ENCODE measurements around the gene CRAT.
A peak's percentile ranks its signal among the peaks of the same experiment; 100 is the strongest.
"Not testable (repeated sequence)": the region's sequence is repeated elsewhere in the genome, so short reads cannot be mapped to it uniquely, and the experiment has no call there.

The CRAT gene

DNA sequence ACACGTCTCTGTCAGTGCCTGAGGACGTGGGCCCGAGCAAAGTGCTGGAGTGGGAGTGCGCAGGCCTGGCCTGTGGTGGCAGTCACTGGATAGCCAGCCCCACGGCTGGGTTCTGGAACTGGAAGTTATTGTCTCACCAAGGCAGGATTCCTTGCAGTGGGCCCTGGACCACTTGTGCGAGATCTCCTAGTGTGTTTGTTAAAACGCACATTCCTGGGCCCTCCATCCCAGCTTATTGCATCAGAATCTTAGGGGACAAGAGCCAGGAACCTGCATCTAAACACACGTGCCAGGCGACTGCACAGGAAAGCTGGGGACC lies 27.5 kb upstream of the CRAT start:
- DNase-seq = no peak

DNA sequence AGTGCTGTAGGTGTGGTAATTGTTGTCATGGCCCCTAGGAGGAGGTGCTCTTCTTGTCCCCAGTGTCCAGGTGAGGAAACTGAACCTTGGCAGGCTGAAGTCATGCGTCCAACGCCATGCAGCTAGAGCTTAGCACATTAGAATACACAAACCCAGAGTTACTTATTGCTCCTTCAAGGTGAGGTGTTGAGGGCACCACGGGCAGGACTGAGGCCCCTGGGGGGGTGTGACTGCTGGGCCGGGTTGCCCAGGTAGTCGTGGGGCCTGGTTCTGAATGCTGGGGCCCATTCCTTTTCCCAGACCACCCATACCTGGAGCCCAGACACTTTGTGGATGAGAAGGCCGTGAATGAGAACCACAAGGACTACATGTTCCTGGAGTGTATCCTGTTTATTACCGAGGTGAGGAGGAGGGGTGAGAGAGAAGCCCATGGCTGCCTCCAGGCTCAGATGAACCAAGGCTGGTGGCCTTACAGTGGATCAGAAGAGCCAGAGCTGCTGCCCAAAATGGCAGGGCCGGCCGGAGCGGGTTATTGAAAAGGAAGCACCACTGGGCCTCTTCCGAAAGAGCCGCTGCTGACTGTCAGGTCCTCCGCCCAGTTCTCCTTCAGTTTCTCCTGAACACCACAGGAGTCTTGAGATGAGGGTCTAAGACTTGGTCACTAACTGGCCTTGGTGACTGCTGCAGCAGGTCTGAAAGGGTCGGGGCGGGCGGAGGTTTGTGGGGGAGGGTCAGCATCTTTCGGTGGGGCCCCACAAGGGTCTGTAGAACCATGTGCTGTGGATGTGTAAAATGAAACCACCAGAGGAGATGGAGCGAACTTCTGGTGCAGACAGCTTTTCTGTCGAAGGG lies 26.9 kb upstream of the CRAT start:
- no peak for DNase-seq

DNA sequence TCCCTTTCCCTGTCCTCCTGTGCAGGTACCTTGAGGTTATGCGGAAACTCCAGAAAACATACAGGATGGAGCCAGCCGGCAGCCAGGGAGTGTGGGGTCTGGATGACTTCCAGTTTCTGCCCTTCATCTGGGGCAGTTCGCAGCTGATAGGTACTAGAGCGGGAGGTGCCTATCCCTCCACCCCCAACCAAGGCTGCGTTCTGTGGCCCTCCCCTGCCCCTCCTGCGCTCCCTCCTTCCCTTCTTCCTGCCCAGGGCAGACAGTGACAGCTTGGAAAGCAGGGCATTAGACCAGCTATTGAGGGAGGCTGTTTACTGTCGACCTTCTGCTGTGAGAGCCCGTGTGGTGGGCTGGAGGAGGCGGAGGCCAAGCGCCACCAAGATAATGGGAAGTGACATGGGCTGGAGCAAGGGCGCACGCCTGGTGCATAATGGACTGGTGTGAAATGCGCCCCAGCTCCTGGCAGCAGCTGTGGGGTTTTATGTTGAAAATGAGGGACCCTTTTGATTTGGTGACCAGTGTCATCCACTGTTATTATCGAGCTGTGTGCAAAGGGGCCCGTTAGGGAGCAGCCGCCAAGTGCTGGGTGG lies 25.9 kb upstream of the CRAT start:
- no peak for DNase-seq

DNA sequence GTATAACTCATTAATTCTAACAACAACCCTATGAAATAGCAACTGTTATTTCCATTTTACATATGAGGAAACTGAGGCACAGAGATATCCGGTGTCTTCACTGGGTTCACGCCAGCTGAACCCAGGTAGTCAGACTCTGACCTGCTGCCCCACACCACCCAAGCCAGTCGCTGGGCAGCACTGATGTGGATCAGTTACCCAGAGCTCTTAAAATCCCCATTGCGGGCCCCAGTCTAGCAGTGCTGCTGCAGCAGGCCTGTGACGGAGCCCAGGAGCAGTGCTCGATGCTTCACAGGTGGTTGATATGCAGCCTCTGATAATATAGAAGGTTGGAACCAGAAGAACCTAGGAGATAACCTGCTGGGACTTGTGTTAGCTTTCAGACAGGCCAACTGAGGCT lies 24.9 kb upstream of the CRAT start:
- no peak for DNase-seq

DNA sequence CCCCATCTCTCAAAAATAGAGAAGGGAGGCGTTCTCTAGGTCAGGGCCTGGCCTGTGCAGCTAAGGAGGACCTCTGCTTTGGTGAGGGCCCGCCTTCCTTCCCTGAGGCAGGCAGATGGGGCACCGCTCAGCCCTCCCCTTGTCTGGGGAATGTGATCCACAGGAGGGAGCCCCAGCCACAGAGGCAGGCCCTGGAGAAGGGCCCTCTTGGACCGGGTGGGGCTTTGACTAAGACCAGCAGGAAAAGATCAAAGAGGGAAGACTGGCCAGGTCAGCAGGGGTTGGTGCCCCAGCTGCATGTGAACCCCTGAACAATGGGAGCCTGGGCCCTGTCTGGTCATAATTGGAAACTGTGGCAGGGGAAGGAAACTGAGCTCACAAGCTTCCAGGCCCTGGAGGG lies 22.5 kb upstream of the CRAT start:
- no peak for DNase-seq

DNA sequence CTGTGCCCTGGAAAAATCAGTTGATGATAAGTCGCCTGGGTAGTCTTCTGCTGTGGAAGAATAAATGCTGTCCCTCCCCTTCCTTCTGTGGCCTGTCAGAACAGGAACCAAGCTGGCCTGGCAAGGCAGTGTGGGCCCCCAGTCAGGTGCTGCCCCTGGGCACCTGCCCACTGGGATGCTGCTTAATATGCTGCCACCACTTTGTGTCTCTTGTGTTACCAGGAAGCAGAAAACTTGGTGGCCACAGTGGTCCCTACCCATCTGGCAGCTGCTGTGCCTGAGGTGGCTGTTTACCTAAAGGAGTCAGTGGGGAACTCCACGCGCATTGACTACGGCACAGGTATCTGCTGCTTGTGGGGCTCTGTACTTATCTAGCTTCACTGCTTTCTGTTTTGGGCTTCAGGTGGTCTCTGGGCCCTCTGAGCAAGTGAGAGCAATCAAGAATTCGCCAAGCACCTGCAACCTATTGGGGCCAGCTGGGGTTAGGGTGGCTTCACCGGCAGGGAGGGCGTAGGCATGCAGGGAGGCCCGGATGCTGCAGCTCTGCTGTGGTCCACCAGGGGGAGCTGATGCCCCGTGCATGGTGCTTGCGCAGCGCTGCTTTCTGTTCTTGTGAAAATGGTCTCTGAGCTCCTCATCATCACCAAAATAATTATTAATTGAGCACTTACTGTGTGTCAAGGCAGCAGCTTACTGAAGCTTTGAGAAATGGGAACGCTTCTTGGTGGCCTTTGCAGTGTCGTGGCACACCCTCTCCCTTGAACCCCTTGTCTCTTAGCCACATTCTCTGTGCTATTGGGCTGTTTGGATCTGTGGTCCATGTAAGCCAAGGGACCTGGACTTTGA lies 20.9 kb upstream of the CRAT start:
- no peak for DNase-seq

DNA sequence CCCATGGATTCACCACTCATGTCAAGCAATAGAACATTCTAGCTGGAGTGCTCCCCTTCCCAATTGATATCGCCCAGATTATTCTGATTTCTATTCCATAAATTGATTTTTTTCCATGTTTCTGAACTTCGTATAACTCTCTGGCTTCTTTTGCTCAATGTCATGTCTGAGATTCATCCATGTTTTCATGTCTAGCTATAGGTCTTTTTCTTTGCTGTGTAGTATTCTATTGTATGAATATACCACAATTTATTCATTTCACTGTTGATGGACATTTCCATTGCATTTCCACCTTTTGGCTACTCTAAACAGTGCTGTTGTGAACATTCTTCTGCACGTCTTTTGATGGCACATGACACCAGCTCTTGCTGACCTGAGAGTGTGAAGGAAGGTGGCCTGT lies 20.2 kb upstream of the CRAT start:
- DNase-seq = no peak

DNA sequence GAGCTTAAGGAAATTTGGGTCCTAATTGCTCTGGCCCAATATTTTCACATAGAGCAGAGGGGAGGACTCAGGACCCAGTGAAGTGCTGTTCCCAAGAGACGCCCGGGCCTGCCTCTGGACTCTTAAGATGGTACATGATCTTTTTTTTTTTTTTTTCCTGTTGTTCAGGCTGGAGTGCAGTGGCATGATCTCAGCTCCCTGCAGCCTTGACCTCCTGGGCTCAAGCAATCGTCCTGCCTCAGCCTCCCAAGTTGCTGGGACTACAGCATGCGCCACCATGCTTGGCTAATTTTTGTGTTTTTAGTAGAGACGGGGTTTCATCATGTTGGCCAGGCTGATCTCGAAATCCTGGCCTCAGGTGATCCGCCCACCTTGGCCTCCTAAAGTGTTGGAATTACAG lies 19.7 kb upstream of the CRAT start:
- DNase-seq = not testable (repeated sequence)

DNA sequence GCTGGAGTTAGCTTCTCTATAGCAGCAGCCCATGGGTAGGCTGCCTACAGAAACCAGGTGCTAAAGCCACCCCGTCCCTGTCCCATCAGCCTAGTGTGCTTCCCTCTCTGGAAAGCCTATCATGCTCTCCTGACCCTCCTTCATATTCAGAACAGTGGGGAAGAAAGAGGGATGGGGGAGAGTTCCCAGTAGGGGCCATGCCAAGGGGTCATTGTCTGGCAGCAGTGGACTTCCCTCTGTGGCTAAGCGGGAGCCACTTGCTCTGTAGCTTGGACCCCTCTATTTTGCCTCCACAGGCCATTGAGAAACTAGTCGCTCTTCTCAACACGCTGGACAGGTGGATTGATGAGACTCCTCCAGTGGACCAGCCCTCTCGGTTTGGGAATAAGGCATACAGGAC lies 18.1 kb upstream of the CRAT start:
- no peak for DNase-seq

DNA sequence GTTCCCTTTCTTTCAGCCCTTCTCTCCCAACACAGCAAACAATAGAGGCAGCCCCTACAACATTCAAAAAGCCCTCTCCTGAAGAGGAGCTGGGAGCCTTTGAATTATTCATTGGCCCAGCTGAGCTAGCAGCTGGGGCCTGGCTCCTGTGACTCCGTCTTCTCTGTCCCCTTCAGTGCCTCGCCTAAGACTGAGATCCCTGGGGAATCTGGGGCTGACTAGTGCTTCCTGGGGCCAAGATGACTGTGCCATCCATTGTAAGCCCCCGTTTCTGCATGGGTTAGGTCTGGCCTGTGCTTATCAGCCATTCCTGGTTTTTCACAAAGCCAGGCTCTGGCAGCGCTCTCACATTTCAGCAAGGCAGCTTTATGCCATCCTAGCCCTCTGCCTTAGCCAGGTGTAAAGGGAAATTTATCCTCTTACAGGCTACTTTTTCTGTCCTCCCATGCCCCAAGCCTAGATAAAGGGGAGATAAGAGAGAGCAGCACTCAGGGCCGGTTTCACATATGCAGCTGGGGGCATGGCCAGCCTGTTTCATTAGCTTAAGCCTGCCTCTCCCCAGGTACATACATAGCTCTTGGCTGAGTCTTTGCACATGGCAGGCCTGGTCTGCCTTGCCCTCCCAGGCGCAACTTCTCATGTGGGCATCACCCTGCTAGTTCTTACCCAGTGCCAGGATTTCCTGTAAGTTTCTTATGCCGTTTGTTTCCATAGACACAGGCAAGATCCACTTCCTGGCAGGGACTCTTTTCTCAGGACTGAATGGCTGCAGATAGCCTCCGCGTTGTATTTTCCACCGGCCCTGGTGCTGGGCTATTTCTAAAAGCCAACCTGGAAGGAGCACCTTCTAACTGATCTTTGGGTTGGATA lies 16.4 kb upstream of the CRAT start:
- DNase-seq = no peak

DNA sequence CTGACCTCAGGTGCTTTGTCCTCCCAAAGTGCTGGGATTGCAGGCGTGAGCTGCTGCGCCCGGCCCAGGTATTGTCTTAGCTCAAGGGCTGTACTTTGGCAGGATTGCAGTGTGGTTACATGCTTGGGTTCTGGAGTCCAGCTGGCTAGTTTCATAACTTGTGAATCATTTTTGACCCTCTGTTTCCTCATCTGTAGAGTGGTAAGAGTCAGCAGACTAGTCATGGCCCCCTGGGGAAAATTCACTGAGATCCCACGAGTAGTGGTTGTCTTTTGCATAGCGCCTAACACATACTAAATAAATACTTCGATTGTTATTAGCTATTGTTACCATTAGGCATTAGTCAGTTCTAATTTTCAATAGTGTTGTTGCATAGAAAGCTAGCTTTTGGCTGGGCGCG lies 14.9 kb upstream of the CRAT start:
- DNase-seq = no peak

DNA sequence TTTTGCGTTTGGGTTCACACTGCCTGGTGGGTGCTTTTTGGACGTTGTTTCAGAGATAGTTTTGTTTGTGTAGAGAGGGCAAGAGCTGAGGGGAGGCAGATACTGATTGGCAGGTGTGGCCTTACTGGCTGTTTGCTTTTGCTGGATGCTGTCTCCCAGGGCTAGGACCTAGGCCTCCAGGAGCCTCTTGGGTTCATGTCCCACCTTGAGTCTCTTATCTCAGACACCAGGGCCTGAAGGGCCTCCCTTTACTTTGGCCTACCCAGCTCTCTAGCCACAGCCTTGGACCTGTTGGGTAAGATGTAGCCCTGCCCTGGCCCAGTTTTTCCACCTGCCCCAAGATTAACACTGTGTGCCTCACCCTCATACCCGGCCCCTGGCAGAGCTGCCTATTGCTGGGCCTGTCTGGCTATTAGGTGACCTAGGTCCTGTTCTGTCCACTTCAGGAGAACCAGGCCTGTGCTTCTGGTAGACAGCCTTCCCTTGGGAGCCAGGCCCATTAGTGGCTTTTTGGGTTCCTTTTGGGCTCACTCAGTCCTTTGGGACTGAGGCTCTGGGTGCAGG lies 14.0 kb upstream of the CRAT start:
- DNase-seq = no peak

DNA sequence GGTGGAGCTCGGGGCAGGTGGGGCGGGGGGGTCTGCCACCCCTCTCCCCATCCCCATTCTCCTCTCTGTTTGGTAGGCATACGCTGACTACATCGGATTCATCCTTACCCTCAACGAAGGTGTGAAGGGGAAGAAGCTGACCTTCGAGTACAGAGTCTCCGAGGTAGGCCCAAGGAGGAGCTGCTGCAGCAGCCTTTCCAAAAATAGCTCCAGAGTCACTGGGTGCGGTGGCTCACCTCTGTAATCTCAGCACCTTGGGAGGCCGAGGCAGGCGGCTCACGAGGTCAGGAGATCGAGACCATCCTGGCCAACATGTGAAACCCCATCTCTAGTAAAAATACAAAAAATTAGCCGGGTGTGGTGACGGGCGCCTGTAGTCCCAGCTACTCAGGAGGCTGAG lies 12.4 kb upstream of the CRAT start:
- DNase-seq = not testable (repeated sequence)

DNA sequence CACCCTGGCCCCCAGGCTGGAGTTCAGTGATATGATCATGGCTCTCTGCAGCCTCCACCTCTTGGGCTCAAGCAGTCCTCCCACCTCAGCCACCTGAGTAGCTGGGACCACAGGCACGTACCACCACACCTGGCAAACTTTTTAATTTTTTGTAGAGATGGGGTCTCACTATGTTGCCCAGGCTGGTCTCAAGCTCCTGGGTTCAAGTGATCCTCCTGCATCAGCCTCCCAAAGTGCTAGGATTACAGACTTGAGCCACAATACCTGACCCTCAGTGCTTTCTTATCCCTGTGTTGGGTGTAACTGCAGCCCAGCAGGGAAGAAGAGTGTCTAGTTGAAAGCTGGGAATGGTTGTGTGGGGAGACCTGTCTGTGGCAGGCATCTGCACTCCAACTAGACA lies 11.5 kb upstream of the CRAT start:
- DNase-seq = no peak

DNA sequence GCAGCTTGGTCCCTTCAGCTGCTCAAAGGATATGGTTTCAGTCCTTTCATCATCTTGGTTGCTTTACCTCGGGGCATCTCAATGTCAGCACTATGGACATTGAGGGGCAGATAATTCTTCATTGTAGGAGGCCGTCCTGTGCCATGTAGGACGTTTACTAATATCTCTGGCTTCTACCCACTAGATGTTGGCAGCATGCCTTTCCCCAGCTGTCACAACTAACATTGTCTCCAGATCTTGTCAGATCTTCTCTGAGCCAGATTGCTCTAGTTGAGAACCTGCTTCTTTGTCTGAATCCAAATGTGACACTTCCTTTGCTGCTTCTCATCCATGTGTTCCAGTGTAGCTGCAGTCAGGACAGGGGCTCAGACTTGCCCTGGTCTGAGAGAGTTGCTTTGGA lies 10.9 kb upstream of the CRAT start:
- DNase-seq = no peak

DNA sequence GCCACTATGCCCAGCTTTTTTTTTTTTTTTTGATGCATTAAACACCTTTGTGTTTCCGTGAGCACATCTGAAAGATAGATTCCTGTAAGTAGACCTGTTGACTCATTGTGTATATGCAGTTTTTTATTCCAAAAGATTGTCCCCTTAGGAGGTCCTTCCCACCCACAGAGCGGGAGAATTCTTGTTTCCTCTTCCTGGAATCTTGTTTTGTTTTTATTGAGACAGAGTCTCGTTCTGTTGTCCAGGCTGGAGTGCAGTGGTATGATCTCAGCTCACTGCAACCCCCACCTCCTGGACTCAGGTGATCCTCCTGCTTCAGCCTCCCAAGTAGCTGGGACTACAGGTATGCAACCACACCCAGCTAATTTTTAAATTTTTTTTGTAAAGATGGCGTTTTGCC lies 8.2 kb upstream of the CRAT start:
- no peak for DNase-seq

DNA sequence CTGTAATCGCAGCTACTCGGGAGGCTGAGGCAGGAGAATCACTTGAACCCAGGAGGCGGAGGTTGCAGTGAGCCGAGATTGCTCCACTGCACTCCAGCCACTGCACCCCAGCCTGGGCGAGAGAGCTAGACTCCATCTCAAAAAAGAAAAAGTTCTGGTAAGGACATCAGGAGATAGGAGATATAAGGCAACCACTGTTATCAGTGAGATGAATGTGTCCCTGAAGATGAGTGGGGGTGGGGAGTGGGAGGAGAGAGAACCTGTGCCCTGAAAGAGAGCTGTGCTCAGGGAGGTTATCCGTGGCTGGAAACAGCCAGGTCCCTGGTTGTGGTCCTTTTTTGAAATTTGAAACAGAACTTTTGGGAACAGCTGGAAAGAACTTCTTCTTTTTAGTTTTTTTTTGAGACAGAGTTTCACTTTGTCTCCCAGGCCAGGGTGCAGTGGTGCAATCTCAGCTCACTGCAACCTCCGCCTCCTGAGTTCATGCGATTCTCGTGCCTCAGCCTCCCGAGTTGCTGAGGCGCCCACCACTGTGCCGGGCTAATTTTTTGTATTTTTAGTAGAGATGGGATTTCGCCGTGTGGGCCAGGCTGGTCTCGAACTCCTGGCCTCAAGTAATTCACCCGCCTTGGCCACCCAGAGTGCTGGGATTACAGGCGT lies 3.2 kb upstream of the CRAT start:
- DNase-seq = no peak

DNA sequence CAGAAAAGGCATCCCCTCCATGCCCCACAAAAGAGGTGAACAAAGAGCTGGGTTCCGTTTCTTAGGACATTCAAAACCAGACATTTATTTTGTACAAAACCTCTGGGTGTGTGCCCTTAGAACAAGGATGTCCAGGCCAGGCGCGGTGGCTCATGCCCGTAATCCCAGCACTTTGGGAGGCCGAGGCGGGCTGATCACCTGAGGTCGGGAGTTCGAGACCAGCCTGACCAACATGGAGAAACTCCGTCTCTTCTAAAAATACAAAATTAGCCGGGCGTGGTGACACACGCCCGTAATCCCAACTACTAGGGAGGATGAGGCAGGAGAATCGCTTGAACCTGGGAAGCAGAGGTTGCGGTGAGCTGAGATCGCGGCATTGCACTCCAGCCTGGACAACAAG lies 1.9 kb upstream of the CRAT start:
- DNase-seq = not testable (repeated sequence)

DNA sequence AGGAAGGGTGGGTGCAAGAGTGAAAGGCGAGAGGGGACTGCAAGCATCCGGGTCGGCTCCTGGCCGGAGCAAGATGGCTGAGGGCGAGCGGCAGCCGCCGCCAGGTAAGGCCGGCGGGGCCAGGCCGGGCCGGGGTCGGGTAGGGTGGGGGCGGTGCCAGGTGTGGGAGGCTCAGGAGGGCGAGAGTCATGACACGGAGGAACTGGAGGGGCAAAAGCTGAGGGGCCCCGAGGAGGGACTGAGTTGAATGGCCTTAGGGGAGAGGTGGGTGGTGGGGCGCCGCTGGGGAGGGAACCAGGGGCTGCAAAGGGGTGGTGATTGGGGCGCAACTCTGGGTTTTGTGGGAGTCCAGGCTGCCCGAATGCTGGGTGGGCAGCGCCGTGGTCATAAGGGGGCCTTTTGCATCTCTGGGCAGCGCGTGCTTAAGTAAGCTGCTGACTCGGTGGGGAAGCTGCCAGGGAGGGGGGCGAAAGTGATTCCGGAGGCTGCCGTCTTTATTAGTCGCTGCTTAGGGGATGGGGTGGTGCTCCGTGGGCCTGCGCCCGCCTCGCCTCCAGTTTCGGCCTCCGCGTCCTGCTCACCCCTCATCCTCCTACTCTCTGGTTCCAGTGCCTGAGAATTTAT lies 1.0 kb upstream of the CRAT start:
- peak; percentile 49 for DNase-seq

DNA sequence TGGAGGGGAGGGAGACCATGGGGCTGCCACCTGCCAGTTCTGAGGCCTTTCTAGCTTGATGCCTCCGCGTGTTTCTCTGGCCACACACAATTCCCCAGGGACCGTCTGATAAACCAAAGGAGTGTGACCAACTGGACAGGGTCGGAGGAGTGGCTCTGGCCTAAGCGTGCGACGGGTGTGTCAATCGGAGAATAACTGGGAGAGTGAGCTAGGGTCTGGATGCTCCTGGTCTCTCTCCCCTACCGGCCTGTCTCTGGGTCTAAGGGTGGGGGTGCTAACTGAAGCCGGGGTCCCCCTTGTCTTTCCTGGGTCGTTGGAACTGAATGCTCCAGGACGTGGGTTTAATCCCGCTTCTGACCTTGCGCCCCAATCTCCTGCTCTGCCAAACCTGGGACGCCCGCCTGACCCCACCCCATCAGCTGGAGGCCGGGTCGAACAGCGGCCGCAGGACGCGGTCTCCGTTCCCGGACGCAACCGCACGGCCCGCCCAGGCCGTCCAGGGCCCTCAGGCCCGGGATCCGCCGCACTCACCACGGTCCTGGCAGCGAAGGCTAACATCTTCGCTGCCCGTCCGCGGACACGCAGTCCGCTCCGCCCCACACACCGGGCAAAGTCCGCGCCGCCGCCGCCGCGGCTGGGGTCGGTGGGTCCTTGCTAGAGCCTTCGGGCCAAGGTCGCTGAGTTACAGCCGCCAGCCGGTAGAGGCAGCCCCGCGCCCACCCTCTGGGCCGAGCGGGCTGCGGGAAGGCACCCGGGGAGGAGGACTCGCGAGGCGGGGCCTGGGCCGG lies 447 bp downstream of the CRAT start:
- no peak for DNase-seq

DNA sequence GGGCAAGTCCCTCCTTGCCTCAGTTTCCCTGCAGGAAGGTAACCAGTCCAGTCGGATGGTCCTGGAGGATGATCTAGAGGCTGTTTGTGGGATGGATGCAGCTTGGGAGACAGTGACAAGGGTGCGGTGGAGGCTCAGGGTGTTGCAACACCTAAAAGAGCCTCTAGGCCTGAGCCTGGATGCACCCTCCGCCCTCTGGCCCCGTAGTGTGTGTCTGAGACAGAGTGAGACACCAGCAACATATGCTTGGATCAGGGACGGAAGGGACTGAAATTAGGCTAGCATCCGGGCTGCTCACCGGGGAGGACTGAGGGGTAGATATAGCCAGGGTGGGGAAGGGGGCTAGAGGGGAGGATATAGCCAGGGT lies 1.1 kb downstream of the CRAT start:
- DNase-seq = no peak
